Right ventricle myocardium inferior (tissue), 1 donor: Measurements from ENCODE around the gene HLCS. TPM values are rescaled to one million over a fixed set of nuclear protein-coding genes. Genes with fewer than 3 reads are reported as not detected.

Source experiments
- ATAC-seq: fragments of 200-7000 bp; cut with Tn5 transposase; one replicate; pipeline ENCODE4 v1.9.1; 2020; ENCODE audit warnings: mild to moderate bottlenecking, moderate library complexity
- DNase-seq: peaks from one replicate; pipeline ENCODE4 v3.0.0; 2021; ENCODE audit errors: missing footprints
- intact Hi-C: fragments of 100-400 bp; cut with DNase I; formaldehyde crosslinking; loops from one replicate; pipeline ENCODE4 v1.11.0; 2022
- total RNA-seq: library from RNA; stranded (reverse); fragmentation: NEBNext Ultra II Directional; extraction: Animal tissue kit (Norgen Biotek cat#: 25700); gene quantifications from one replicate; pipeline ENCODE4 v1.2.1, GENCODE V29; 2021
- donor health status: DM: no; HTN: yes; CAD: no; lungs with severe emphysema.

The HLCS gene
- total RNA-seq, 1 donor from 2014 or later: 6.8 TPM

- ATAC-seq (no peak), DNase-seq (no peak)
- intact Hi-C loops: no loop called here
These were observed 237.0 kb downstream of the HLCS start for GRCh38 chr21:36729310-36729970.

DNA sequence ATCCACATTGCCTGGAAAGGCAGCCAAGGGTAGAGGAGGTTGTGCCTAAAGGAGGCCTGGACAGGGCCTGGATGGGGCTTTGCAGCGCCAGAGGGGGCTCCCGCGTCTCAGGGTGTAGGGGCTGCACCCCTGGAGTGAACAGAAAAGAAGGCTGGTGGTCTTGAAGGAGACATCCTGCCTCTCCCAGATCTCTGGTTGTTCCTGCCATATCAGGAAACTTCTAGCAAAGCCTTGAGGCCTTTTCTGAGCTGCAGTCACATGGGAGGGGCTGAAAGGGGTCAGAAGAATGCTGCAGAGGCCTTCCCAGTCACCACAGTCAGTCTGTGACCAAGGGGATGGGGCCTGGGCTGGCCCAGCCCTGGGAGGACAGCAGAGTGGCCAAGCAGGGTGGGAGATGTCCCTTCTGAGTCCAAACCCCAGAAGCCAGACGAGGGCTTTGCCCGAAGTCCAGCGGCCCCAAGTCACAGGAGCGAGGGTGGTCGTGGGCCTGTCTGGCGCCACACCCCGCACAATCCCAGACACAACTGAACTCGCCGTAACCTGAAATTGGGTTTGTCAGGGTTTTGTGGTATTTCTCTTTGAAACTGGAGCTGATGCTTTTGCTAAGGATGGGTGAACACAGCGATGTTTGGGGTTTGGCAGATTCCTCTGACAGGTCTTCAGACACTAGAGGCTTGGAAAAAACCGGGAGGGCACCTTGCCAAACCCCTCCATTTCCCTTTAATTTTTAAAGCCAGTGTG, 237.9 kb downstream of the HLCS start:
- intact Hi-C loops: no loop called here
- ATAC-seq (no peak), DNase-seq (no peak)

GRCh38 chr21:36727866-36728265, 238.6 kb downstream of the HLCS start:
- intact Hi-C loops: no loop called here
- ATAC-seq: no peak
- no peak for DNase-seq

- ATAC-seq (no peak), DNase-seq (no peak)
- intact Hi-C loops: no loop called here
These were observed 240.6 kb downstream of the HLCS start for GRCh38 chr21:36725793-36726386.

- ATAC-seq (no peak), DNase-seq (no peak)
- intact Hi-C loops: no loop called here
These were observed 241.8 kb downstream of the HLCS start for GRCh38 chr21:36724660-36725059.

GRCh38 chr21:36723371-36723881, 243.0 kb downstream of the HLCS start:
- no peak for ATAC-seq

DNA sequence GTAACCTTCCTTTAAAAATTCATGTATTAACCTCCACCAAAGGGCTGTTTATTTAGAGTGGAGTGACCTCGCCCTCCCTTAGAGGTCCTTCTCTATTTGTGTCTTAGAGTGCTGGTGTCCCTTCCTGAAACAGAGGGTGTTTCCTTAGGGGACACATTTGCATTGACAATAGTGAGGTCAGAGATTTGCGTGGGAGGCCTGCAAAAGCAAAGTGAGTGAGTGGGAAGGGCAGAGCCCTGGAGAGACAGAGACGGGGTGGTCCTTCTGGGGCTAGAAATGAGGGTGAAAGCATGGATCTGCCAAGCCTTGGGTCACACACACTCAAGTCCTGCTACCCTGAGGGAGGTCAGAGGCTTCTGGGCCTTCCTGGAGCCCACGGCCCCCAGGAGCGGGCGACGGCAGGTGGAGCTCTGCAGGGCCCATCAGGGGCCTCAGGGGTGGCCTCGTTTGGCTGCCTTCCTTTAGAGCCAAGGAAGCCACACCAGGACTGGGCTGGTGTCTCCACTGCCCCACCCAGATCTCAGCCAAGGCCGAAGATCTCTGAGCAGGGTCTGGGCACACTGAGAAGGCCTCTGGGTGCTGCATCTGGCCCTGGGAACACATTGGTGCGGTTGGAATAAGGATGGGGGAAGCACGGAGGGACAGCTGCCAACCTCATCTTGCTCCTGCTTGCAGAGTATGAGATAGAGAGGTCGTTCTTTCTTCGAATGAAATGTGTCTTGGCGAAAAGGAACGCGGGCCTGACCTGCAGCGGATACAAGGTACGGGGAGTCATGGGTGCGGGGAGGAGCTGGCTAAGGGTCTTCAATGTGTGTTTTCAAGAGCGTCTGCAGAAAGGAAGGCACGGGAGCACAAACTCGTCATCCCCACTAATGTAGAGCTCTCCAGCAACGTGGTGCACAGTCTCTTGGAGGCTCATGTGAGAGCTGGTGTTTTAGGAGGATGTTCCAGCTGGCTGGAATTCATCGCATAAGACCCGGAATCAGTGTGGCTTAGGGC, 243.8 kb downstream of the HLCS start:
- ATAC-seq (no peak), DNase-seq (no peak)
- intact Hi-C loops: no loop called here

More at GRCh38 chr21:36723371-36723881, 243.0 kb downstream of the HLCS start:
- DNase-seq: no peak
- intact Hi-C loops: no loop called here

GRCh38 chr21:36721817-36722216, 244.7 kb downstream of the HLCS start:
- intact Hi-C loops: no loop called here
- no peak for DNase-seq
- no peak for ATAC-seq

DNA sequence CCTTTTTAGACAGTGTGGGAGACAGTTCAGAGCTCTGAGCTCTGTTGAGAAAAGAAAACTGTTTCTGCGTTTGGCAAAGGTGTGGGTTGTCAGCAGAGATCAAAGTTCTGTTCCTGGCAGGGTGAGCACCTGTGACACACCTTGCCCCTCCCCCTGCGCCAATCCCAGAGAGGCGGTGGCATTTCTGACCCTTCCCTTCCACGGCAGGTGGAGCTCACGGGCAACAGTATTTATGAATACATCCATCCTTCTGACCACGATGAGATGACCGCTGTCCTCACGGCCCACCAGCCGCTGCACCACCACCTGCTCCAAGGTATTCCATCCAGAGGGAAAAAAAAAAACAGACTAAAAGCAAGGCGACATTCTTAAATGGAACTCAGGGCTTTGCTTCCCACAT, 246.9 kb downstream of the HLCS start:
- intact Hi-C loops: no loop called here
- no peak for DNase-seq
- no peak for ATAC-seq

DNA sequence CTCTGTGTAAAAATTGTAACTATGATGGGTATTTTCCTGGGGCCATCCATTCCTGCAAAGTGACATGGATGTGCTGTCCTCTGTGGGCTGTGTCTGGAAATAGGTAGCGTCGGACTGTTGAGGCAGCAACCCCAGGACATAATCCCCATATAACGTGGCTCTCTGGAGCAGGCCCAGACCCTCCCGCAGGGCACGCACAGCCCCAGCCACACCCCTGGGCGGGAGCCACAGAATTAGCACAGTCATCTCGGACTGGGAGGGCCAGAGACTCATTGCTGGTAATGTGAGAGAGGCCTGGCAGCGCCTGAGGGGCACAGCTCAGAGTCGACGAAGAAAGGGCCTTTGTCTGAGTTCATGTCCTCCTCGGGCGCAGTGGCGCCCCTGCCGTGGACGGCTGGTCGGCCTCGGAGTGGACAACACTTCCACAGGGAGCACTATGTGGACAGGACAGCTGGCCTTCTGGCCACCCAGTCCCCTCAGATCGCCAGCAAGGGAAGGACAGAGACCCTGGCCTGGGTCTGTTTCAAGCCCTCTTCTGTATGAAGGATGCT, 247.4 kb downstream of the HLCS start:
- no peak for ATAC-seq
- intact Hi-C loops: no loop called here
- DNase-seq: no peak

GRCh38 chr21:36717976-36718375, 248.5 kb downstream of the HLCS start:
- DNase-seq (no peak), ATAC-seq (no peak)
- intact Hi-C loops: no loop called here

- intact Hi-C loops: no loop called here
- no peak for DNase-seq
- no peak for ATAC-seq
These were observed 249.6 kb downstream of the HLCS start for GRCh38 chr21:36716836-36717235.

- intact Hi-C loops: no loop called here
- ATAC-seq (no peak), DNase-seq (no peak)
These were observed 250.1 kb downstream of the HLCS start for GRCh38 chr21:36716387-36716786.

DNA sequence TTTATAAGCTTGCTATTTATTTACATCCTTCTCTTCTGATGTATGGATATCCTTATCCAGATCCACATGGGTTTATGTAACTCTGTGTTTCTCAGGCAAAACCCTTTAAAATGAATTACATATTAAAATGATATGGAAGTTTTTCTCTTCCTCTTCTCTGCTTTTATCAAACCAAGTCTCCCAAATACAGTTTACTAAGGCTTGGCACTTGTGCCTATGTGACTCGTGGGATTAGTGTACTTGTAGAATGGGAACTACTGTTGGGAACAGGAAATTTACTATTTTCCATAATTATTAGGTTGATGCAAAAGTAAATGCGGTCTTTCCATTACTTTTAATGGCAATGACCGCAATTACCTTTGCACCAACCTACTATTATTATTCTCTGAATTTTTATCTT, 252.7 kb downstream of the HLCS start:
- ATAC-seq: no peak

DNA sequence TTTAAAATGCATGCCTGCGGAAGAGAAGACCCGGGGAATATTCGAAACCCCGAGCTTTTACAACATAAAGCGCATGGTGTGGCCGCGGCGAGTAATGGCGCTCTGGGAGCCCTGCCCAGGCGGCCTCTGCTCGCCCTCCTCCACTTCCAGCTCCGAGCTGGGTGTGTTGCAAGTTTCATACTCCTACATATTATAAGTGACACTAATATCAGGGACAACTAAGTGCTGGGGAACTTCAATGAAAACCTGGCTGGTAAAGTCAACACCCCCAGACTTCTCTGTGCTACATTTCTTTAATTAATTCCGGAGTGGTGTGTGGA, 255.8 kb downstream of the HLCS start:
- ATAC-seq (no peak), DNase-seq (no peak)
- intact Hi-C loops: no loop called here

More for the DNA sequence above, 252.7 kb downstream of the HLCS start:
- intact Hi-C loops: no loop called here
- DNase-seq: no peak

GRCh38 chr21:36709868-36710728, 256.4 kb downstream of the HLCS start:
- intact Hi-C loops: no loop called here
- DNase-seq: no peak
- no peak for ATAC-seq

DNA sequence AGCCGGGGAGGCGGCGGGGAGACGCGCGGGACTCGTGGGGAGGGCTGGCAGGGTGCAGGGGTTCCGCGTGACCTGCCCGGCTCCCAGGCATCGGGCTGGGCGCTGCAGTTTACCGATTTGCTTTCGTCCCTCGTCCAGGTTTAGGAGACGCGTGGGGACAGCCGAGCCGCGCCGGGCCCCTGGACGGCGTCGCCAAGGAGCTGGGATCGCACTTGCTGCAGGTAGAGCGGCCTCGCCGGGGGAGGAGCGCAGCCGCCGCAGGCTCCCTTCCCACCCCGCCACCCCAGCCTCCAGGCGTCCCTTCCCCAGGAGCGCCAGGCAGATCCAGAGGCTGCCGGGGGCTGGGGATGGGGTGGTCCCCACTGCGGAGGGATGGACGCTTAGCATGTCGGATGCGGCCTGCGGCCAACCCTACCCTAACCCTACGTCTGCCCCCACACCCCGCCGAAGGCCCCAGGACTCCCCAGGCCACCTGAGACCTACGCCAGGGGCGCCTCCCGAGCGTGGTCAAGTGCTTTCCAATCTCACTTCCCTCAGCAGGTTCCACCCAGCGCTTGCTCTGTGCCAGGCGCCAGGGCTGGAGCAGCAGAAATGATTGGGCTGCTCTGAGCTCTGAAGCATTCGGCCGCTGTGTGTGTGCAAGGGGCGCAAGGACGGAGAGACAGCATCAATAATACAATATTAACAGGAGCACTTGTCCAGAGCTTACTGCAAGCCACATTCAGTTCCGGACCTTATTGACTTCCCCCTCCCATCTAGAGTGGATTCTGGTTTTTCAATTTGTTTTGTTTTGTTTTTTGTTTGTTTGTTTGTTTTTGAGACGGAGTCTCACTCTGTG, 257.2 kb downstream of the HLCS start:
- ATAC-seq (no peak), DNase-seq (no peak)
- intact Hi-C loops: no loop called here
